Muscle of leg (tissue), 11 donors: ENCODE measurements around the gene TMPRSS11A. TPM values are rescaled to one million over a fixed set of nuclear protein-coding genes. Genes with fewer than 3 reads are reported as not detected.

Experiments used
- DNase-seq: peaks from one replicate; pipeline ENCODE4 v3.0.0; 2013
- H3K27ac ChIP-seq: one replicate; pipeline ENCODE4 v1.5.1; 2013; ENCODE audit warnings: mild to moderate bottlenecking, low read length, control low read depth
- H3K27me3 ChIP-seq: one replicate; pipeline ENCODE4 v1.6.1; 2013; ENCODE audit warnings: low read length; ENCODE audit not compliant: control insufficient read depth, insufficient read depth
- H3K36me3 ChIP-seq: one replicate; pipeline ENCODE4 v1.6.1; 2013; ENCODE audit warnings: low read length; ENCODE audit not compliant: control insufficient read depth, insufficient read depth
- H3K4me1 ChIP-seq: one replicate; pipeline ENCODE4 v1.6.1; 2013; ENCODE audit warnings: low read length; ENCODE audit not compliant: control insufficient read depth, insufficient read depth
- H3K4me3 ChIP-seq: one replicate; pipeline ENCODE4 v1.5.1; 2013; ENCODE audit warnings: low read length, control low read depth
- H3K9me3 ChIP-seq: replicated peaks from 2 replicates; pipeline ENCODE4 v1.6.1; 2013; ENCODE audit warnings: low read depth, low read length; ENCODE audit not compliant: control insufficient read depth
- WGBS: methylation state at CpG from one replicate; pipeline ENCODE4 v1.1.5; 2013; ENCODE audit warnings: missing lambda C conversion rate; ENCODE audit not compliant: insufficient coverage; 5-methylcytosine and 5-hydroxymethylcytosine counted together
- polyA plus RNA-seq, 8 donors: library from polyadenylated mRNA; unstranded; fragments of 120-200 nt; gene quantifications; one replicate each; pipeline versions ENCODE4 v1.2.1 to v1.2.3, GENCODE V29; 2013; ENCODE audit warnings: inconsistent platforms in 1 of 8, low replicate concordance in 1 of 8; ENCODE audit not compliant: insufficient read length in 8 of 8, insufficient read depth in 1 of 8
- total RNA-seq: library from RNA; stranded (reverse); fragments of 120-200 nt; gene quantifications from one replicate; pipeline ENCODE4 v1.2.4, GENCODE V29; 2013

The TMPRSS11A gene
- total and polyA plus RNA-seq, 9 donors = 0.09 to 0.26 TPM; not detected in 7

DNA sequence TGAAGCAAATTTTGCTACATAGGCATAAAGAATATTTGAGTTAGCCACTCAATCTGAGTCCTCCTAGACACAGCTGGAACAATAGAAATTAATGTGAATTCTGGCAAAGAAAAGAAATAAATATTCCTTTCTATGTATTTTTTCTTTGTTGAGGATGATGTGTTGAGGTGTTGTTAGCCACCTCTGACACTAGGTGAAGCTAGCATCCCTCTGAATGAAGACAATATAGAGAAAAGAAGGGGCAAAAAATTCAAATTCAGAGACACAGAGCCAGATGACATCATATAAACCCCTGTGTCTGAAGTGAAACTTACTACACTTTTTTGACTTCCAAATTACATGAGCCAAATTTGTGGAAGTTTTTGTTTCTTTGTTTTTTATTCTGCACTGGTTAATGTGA is 44.9 kb downstream of the TMPRSS11A start:
- Histone ChIP-seq H3K36me3 (no peaks in the 10 kb centered on the region), H3K9me3 (no peaks in the 10 kb centered on the region), H3K4me1 (no peaks in the 10 kb centered on the region), H3K4me3 (no peak overlapping the region), H3K27ac (no peak overlapping the region), H3K27me3 (no peaks in the 10 kb centered on the region)
- peak; percentile 18 for DNase-seq

GRCh38 chr4:67915400-67915966 is 47.8 kb downstream of the TMPRSS11A start:
- Histone ChIP-seq H3K27me3 (no peaks in the 10 kb centered on the region), H3K9me3 (no peaks in the 10 kb centered on the region), H3K4me3 (no peak overlapping the region), H3K4me1 (no peaks in the 10 kb centered on the region), H3K36me3 (no peaks in the 10 kb centered on the region), H3K27ac (no peak overlapping the region)
- 82% methylated on average over 3 of the region's 5 CpGs for WGBS
- no peak for DNase-seq

DNA sequence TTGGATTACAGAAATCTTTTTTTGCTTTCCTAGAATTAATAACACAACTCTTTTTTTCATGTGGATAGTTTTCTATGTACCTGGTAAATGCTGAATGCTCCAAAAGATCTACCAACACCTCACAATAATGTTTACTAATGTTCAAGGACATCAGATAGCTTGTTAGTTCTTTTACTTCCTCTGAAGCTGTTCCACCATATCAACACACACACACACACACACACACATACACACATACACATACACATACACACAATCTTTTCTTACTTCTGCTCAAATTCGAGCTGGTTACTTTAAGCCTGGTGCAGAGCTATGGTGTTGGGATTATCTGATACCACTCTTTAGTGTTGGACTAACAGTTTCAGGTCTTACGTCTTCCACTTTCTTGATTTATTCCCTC is 51.2 kb downstream of the TMPRSS11A start:
- H3K4me3 ChIP-seq = no peak overlapping the region
- H3K4me1 ChIP-seq = no peaks in the 10 kb centered on the region
- no peaks in the 10 kb centered on the region for H3K27me3 ChIP-seq
- H3K36me3 ChIP-seq = no peaks in the 10 kb centered on the region
- WGBS = no CpG with 5 or more reads among the region's 2 CpGs
- H3K27ac ChIP-seq = no peak overlapping the region
- no peaks in the 10 kb centered on the region for H3K9me3 ChIP-seq
- DNase-seq = no peak

DNA sequence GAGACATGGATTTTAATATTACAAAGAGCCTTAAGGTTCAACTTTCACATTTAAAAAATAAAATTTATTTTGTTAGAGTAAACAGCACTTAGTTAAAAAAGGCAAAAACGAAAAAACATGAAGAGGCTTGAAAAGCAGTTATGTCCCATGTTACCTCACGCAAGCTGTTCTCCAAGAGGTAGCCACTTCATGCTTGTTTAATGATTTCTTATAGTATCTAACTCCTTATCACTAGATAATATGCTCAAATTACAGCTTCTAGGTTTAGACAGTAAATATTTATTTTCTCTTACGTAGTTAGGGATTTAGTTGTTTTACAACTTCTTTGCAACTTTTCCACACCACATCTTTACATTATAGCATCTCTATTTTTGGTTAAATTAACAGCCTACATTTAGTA is 51.7 kb downstream of the TMPRSS11A start:
- Histone ChIP-seq H3K27ac (no peak overlapping the region), H3K4me3 (no peak overlapping the region), H3K9me3 (no peaks in the 10 kb centered on the region), H3K36me3 (no peaks in the 10 kb centered on the region), H3K27me3 (no peaks in the 10 kb centered on the region), H3K4me1 (no peaks in the 10 kb centered on the region)
- no peak for DNase-seq
- WGBS = no CpG with 5 or more reads among the region's 3 CpGs

GRCh38 chr4:67911141-67911540 is 52.2 kb downstream of the TMPRSS11A start:
- no peak for DNase-seq
- H3K36me3 ChIP-seq = no peaks in the 10 kb centered on the region
- H3K4me1 ChIP-seq = no peaks in the 10 kb centered on the region
- no peaks in the 10 kb centered on the region for H3K27me3 ChIP-seq
- no peak overlapping the region for H3K4me3 ChIP-seq
- no peak overlapping the region for H3K27ac ChIP-seq
- WGBS = no CpG with 5 or more reads among the region's 4 CpGs
- no peaks in the 10 kb centered on the region for H3K9me3 ChIP-seq

DNA sequence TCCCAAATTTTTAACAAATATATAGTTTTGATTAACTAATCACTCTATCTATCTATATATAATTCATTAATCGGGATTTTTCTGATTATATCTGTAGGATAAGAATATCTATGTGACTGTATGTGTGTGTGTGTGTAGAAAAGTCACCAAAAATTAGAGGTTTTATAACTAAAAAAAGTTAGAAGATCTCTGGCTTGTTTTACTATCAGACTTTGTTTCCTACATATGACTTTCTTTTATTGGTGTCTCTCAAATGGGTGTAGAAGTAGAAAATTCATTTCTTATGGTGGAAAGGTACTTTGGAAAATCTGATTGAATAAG is 52.7 kb downstream of the TMPRSS11A start:
- H3K4me1 ChIP-seq = no peaks in the 10 kb centered on the region
- WGBS = no CpG with 5 or more reads among the region's 1 CpG
- no peaks in the 10 kb centered on the region for H3K36me3 ChIP-seq
- H3K27me3 ChIP-seq = no peaks in the 10 kb centered on the region
- DNase-seq = no peak
- no peak overlapping the region for H3K27ac ChIP-seq
- H3K4me3 ChIP-seq = no peak overlapping the region
- no peaks in the 10 kb centered on the region for H3K9me3 ChIP-seq

- Histone ChIP-seq H3K36me3 (no peaks in the 10 kb centered on the region), H3K27me3 (no peaks in the 10 kb centered on the region), H3K9me3 (no peaks in the 10 kb centered on the region), H3K4me3 (no peak overlapping the region), H3K27ac (no peak overlapping the region), H3K4me1 (no peaks in the 10 kb centered on the region)
- no peak for DNase-seq
- WGBS = no CpG with 5 or more reads among the region's 6 CpGs
Observed at GRCh38 chr4:67909905-67910584, 53.2 kb downstream of the TMPRSS11A start.

DNA sequence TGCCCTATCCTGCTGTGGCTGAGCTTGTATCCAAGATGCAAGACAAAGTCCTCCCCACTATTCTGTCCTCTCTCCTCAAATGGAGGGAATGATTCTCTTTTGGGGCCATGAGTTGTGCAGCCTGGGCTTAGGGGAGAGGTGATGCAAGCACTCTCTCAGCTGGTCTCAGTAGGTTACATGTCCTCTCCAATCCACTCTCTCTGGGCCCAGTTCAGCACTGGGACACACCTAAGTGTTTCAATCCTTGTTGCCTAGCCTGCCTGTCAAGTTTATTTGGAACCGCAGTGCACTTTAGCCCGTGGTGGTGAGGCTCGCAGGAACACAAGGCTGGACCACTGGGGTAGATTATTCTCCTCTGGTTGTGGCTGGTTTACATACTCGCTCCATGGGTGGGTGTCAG is 55.6 kb downstream of the TMPRSS11A start:
- WGBS = 80% methylated on average over 1 of the region's 4 CpGs
- no peaks in the 10 kb centered on the region for H3K36me3 ChIP-seq
- H3K4me1 ChIP-seq = no peaks in the 10 kb centered on the region
- H3K4me3 ChIP-seq = no peak overlapping the region
- H3K27ac ChIP-seq = no peak overlapping the region
- no peaks in the 10 kb centered on the region for H3K27me3 ChIP-seq
- no peaks in the 10 kb centered on the region for H3K9me3 ChIP-seq
- no peak for DNase-seq

DNA sequence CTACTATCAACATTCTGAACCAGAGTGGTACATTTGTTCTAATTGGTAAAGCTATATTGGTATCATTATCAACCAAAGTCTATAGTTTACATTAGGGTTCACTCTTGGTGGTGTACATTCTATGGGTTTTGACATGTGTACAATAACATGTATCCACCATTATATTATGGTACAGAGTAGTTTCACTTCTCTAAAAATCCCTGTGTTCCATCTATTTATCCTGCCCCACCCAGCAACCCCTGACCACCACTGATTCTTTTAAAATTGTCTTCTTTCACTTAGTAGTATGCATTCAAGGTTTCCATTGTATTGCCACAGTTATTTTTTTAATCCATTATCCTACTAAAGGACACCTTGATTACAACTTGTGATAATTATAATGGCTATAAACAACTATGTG is 64.2 kb downstream of the TMPRSS11A start:
- no peaks in the 10 kb centered on the region for H3K36me3 ChIP-seq
- H3K27ac ChIP-seq = no peak overlapping the region
- no peaks in the 10 kb centered on the region for H3K9me3 ChIP-seq
- no peaks in the 10 kb centered on the region for H3K27me3 ChIP-seq
- no peak overlapping the region for H3K4me3 ChIP-seq
- no peak for DNase-seq
- no peaks in the 10 kb centered on the region for H3K4me1 ChIP-seq

DNA sequence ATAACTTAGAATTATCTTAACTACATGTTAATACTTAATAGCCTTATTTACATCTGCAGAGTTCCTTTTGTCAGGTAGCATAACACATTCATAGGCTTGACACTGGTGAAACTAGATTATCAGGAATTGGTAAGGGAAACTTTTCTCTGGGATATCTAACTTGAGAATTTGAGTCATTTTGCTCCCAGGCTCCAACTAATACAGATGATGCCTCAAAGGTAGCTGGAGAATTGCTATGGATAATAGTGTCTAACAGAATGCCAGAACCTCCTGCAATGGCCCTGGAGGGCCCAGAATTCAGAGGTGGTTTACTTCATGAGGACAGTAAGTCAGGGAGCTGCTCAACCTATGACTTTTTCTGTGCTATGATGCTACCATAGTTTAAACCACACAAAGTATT is 65.6 kb downstream of the TMPRSS11A start:
- no peak overlapping the region for H3K4me3 ChIP-seq
- H3K36me3 ChIP-seq = no peaks in the 10 kb centered on the region
- no peaks in the 10 kb centered on the region for H3K27me3 ChIP-seq
- H3K4me1 ChIP-seq = no peaks in the 10 kb centered on the region
- no peak for DNase-seq
- H3K9me3 ChIP-seq = no peaks in the 10 kb centered on the region
- no peak overlapping the region for H3K27ac ChIP-seq

DNA sequence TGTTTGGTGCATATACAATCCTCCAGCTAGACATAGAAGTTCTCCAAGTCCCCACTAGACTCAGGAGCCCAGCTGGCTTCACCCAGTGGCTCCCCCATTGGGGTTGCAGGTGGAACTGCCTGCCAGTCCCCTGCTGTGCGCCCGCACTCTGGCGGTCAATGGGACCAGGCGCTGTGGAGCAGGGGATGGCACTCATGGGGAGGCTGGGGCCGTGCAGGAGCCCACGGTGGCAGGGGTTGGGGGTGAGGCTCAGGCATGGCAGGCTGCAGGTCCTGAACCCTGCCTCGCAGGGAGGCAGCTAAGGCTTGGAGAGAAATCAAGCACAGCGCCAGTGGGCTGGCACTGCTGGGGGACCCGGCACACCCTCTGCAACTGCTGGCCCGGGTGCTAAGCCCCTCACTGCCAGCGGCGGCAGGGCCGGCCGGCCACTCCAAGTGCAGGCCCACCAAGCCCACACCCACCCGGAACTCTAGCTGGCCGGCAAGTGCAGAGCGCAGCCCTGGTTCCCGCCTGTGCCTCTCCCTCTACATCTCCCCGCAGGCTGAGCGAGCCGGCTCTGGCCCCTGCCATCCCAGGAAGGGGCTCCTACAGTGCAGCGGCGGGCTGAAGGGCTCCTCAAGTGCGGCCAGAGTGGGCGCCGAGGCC is 66.8 kb downstream of the TMPRSS11A start:
- Histone ChIP-seq H3K27ac (no peak overlapping the region), H3K4me3 (no peak overlapping the region), H3K9me3 (no peaks in the 10 kb centered on the region), H3K36me3 (no peaks in the 10 kb centered on the region), H3K27me3 (no peaks in the 10 kb centered on the region), H3K4me1 (no peaks in the 10 kb centered on the region)
- WGBS = 94% methylated on average over 23 of the region's 26 CpGs
- no peak for DNase-seq
